Measurements from ENCODE around the gene ZNF613.
"Not testable (repeated sequence)": the region's sequence is repeated elsewhere in the genome, so short reads cannot be mapped to it uniquely, and the experiment has no call there.

DNA sequence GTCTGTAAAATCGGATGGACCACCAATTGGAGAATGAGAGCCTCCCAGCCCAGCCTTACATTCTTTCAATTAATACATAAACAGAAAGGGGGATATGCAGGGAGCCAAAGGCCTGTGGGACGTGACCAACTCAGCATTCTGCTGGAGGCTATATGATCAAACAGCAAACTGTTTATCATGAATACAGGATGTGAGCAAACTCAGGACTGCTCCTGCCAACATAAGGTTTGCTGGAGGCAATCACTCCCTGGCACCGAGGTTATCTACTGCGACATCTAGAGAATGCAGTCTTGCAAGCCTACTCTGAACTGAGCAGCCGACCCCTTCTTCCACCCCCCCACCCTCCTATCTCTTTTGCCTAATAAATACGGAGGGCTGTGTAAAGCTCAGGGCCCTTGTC is 53.7 kb downstream of the ZNF613 start:
- not testable (repeated sequence) for TF ChIP-seq CTCF (conservative IDR thresholded peaks at IDR 0.05; ENCODE audit: low read depth in 2 of 2); EZH2 (IDR thresholded peaks at IDR 0.05; ENCODE audit: low read depth, unreplicated experiment); CREB1 (CRISPR knock-in tag; IDR thresholded peaks at IDR 0.05; ENCODE audit: low read depth); NANOG (IDR thresholded peaks at IDR 0.05; ENCODE audit: borderline replicate concordance); POLR2AphosphoS5 (IDR thresholded peaks at IDR 0.05; ENCODE audit: low read depth); JUNB (IDR thresholded peaks at IDR 0.05; ENCODE audit: unreplicated experiment)
